ENCODE data around the gene PTCH2. TPM values are rescaled to one million over a fixed set of nuclear protein-coding genes. Genes with fewer than 3 reads are reported as not detected.

The PTCH2 gene
- total and polyA plus RNA-seq, 2 of the 13 experiments (the other 11 are each of a cell fraction or from before 2014, with no cell fraction given): 0.60 to 1.5 TPM

DNA sequence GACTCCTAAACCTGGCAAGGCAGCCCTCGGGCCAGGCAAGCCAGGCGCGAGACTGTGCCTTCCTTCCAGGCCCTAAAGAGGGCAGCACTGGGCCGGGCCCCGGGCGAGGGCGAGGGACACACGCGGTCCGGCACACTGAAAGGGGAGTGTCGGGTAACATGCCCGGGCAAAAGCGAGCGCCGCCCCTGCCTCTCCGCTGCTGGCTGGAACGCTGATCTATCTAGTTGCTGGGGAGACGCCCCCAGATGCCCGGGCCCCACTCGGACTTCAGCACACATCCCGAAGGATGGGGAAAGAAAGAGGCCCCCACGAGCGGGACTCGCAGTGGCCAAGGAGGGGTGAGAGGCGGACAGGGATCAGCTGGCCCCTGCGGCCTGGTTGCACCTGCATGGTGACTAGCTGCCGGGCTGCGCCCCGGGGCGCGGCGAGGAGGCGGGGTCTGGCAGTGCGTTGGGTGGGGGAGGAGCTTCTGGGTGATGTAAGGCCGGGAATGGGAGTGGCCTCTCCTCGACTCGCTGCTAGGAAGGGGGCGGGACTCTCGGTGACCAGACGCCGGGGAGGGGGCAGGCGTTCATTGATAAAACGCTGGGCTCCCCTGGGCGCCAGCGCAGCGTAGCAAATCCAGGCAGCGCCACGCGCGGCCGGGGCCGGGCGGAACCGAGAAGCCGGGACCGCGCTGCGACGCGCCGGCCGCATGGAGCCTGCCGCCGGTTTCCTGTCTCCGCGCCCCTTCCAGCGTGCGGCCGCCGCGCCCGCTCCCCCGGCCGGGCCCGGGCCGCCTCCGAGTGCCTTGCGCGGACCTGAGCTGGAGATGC lies 43.1 kb downstream of the PTCH2 start, which contains the start of gene PLK3 (continued):
- TF ChIP-seq, protein P1, sequence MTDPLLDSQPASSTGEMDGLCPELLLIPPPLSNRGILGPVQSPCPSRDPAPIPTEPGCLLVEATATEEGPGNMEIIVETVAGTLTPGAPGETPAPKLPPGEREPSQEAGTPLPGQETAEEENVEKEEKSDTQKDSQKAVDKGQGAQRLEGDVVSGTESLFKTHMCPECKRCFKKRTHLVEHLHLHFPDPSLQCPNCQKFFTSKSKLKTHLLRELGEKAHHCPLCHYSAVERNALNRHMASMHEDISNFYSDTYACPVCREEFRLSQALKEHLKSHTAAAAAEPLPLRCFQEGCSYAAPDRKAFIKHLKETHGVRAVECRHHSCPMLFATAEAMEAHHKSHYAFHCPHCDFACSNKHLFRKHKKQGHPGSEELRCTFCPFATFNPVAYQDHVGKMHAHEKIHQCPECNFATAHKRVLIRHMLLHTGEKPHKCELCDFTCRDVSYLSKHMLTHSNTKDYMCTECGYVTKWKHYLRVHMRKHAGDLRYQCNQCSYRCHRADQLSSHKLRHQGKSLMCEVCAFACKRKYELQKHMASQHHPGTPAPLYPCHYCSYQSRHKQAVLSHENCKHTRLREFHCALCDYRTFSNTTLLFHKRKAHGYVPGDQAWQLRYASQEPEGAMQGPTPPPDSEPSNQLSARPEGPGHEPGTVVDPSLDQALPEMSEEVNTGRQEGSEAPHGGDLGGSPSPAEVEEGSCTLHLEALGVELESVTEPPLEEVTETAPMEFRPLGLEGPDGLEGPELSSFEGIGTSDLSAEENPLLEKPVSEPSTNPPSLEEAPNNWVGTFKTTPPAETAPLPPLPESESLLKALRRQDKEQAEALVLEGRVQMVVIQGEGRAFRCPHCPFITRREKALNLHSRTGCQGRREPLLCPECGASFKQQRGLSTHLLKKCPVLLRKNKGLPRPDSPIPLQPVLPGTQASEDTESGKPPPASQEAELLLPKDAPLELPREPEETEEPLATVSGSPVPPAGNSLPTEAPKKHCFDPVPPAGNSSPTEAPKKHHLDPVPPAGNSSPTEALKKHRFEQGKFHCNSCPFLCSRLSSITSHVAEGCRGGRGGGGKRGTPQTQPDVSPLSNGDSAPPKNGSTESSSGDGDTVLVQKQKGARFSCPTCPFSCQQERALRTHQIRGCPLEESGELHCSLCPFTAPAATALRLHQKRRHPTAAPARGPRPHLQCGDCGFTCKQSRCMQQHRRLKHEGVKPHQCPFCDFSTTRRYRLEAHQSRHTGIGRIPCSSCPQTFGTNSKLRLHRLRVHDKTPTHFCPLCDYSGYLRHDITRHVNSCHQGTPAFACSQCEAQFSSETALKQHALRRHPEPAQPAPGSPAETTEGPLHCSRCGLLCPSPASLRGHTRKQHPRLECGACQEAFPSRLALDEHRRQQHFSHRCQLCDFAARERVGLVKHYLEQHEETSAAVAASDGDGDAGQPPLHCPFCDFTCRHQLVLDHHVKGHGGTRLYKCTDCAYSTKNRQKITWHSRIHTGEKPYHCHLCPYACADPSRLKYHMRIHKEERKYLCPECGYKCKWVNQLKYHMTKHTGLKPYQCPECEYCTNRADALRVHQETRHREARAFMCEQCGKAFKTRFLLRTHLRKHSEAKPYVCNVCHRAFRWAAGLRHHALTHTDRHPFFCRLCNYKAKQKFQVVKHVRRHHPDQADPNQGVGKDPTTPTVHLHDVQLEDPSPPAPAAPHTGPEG (CRISPR knock-in tag; IDR thresholded peaks at IDR 0.05): no peak
- TF ChIP-seq JARID2 (CRISPR knock-in tag; IDR thresholded peaks at IDR 0.05; ENCODE audit: insufficient replicate concordance): no peak
- TF ChIP-seq, protein P2, sequence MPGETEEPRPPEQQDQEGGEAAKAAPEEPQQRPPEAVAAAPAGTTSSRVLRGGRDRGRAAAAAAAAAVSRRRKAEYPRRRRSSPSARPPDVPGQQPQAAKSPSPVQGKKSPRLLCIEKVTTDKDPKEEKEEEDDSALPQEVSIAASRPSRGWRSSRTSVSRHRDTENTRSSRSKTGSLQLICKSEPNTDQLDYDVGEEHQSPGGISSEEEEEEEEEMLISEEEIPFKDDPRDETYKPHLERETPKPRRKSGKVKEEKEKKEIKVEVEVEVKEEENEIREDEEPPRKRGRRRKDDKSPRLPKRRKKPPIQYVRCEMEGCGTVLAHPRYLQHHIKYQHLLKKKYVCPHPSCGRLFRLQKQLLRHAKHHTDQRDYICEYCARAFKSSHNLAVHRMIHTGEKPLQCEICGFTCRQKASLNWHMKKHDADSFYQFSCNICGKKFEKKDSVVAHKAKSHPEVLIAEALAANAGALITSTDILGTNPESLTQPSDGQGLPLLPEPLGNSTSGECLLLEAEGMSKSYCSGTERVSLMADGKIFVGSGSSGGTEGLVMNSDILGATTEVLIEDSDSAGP (CRISPR knock-in tag; IDR thresholded peaks at IDR 0.05; ENCODE audit: borderline replicate concordance): peak; percentile 88
- TF ChIP-seq PRPF4 (IDR thresholded peaks at IDR 0.05; ENCODE audit: low read depth, low read length, poor library complexity, severe bottlenecking): no peak
- no peak for TF ChIP-seq AKNA (CRISPR knock-in tag; IDR thresholded peaks at IDR 0.05; ENCODE audit: borderline replicate concordance)
- TF ChIP-seq ZNF605 (CRISPR knock-in tag; IDR thresholded peaks at IDR 0.05): peak; percentile 96
- TF ChIP-seq, protein P3, sequence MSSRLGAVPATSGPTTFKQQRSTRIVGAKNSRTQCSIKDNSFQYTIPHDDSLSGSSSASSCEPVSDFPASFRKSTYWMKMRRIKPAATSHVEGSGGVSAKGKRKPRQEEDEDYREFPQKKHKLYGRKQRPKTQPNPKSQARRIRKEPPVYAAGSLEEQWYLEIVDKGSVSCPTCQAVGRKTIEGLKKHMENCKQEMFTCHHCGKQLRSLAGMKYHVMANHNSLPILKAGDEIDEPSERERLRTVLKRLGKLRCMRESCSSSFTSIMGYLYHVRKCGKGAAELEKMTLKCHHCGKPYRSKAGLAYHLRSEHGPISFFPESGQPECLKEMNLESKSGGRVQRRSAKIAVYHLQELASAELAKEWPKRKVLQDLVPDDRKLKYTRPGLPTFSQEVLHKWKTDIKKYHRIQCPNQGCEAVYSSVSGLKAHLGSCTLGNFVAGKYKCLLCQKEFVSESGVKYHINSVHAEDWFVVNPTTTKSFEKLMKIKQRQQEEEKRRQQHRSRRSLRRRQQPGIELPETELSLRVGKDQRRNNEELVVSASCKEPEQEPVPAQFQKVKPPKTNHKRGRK (CRISPR knock-in tag; IDR thresholded peaks at IDR 0.05): no peak
- peak; percentile 93 for TF ChIP-seq DR1 (CRISPR knock-in tag; IDR thresholded peaks at IDR 0.05)
- TF ChIP-seq BORCS8-MEF2B (CRISPR knock-in tag; IDR thresholded peaks at IDR 0.05): peak; percentile 28; the same call in 1 of the 2 replicates
- no peak for TF ChIP-seq SETDB1 (CRISPR knock-in tag; IDR thresholded peaks at IDR 0.05; ENCODE audit: borderline replicate concordance)
- TF ChIP-seq MAF1 (CRISPR knock-in tag; IDR thresholded peaks at IDR 0.05; ENCODE audit: borderline replicate concordance): no peak
- peak; percentile 90 for TF ChIP-seq ZNF343 (CRISPR knock-in tag; IDR thresholded peaks at IDR 0.05)
- no peak; the same call in 1 of the 2 replicates for TF ChIP-seq JDP2 (CRISPR knock-in tag; IDR thresholded peaks at IDR 0.05; ENCODE audit: borderline replicate concordance)
- TF ChIP-seq NFIC (IDR thresholded peaks at IDR 0.05; ENCODE audit: low read length): 0 out of 2 replicates have a peak, but pooled peaks have one; percentile 48

Data from HepG2 (cell line).